ENCODE data around the gene ITPKB.

The ITPKB gene

GRCh38 chr1:226682871-226683814 lies 55.9 kb downstream of the ITPKB start:
- peak in 1 of 5 donors; percentile 32 for DNase-seq

DNA sequence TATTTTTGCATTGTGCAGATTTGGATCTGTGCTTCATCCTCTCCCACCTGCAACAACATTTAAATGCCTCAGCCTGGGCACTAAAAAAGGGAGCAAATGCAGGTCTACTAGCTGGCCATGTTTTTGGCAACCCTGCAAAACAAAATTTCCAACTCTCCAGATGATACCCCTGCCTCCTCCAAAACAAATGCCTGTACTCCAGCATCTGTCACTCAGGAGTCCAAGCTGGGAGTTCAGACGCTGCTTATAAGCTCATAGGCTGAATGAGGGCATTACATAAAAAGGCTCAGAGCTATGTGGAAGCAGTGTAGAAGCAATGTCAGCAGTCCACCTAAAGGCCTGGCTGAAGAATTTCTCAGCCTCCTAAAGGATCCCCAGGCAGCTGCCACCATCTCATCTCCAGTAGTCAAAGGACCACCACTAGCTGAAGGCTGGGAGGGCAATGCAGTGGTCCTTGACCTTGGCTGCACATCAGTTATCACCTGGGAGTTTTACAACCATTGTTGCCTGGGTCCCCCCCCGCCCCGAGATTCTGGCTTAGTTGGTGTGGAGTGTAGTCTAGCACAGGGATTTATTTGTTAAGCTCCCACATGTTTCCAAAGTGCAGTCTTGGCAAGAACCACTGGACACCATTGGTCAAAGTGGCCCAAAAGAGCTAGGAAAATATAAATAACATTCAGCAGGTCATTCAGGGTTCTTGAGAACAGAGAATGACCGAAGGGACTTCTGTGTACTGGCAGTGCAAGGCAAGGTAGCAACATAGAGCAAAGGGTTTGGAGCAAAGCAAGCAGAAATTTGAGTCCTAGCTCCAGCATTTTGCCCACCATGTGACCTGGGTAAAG lies 57.2 kb downstream of the ITPKB start:
- DNase-seq = no peak

DNA sequence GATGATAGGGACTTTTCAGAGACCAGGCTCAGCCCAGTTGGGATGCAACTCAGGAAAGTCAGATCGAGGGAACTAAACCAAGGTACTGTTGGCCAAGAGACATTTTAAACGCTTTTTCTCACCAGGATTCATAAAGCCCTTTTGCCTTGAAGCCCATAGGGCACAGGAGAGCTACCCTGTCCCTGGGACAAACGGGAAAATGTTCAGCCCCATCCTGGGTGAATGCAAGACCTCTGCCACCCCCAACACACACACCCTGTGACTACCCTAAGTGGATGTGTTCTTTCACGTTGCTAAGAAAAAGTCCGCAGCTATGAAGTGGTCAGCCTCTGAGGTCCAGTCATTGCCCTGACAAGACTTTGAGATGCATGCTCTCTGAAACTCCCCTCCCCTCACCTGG lies 58.4 kb downstream of the ITPKB start:
- no peak for DNase-seq

GRCh38 chr1:226679853-226680516 lies 59.1 kb downstream of the ITPKB start:
- DNase-seq = peak; percentile 57 to 78 (median 75)

GRCh38 chr1:226679262-226679661 lies 59.8 kb downstream of the ITPKB start:
- DNase-seq = no peak

DNA sequence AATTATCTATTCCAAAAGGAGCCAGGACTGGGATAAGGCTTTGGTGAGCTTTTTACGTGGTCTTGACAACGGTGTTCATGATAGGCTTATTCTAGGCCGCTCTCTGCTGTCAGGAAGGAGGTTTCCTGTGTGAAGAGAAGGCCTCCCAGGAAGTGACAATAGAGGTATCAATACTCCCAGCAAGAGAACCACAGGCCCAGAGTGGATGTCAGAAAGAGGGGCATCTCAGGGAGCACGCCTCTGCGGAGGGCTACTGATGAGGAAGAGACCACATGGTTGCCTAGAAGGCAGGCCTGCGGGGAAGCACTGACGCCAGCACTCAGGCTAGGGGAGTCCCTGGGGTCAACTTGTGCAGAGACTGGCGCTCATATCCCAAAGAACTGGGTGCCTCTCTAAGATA lies 60.4 kb downstream of the ITPKB start:
- peak in 2 of 5 donors; percentile 35 to 40 for DNase-seq

DNA sequence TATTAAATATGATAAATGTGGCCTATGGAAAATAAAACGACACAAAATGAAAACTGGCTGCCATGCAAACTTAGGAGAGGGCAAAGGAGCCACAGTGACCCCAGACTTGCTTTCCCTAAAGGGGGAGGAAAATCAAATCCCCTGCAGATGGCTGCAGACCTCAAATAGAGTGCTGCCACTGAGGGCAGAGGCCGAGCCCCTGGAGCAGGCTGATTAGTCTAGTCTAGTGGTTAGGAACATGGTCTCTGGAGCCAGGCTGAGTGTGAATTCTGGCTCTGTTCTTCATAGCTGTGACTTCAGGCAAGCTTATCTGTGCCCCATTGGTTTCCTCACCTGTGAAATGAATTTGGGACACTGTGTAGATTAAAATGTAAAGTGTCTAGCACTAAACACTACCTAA lies 60.8 kb downstream of the ITPKB start:
- no peak for DNase-seq

GRCh38 chr1:226677027-226678020 lies 61.8 kb downstream of the ITPKB start:
- DNase-seq = peak; percentile 51 to 73 (median 70)

DNA sequence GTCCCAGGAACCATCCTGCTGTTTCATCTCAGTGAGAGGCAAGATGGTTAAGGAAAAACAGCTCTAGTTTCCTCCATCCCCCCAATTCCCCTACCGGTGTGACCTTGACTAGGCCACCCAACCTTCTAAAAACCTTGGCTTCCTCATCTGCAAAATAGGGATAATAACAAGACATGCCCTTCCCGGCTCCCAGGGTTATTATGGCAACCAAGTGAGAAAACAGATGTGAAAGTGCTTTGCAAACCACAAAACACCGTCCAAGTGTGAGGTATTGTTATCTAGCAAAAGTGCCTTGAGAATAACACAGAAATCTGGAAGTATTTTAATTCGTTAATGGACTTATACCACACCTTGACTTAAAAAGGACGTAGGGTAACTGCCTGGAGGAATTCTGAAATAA lies 62.7 kb downstream of the ITPKB start:
- DNase-seq = no peak

GRCh38 chr1:226675715-226676357 lies 63.2 kb downstream of the ITPKB start:
- DNase-seq = no peak

DNA sequence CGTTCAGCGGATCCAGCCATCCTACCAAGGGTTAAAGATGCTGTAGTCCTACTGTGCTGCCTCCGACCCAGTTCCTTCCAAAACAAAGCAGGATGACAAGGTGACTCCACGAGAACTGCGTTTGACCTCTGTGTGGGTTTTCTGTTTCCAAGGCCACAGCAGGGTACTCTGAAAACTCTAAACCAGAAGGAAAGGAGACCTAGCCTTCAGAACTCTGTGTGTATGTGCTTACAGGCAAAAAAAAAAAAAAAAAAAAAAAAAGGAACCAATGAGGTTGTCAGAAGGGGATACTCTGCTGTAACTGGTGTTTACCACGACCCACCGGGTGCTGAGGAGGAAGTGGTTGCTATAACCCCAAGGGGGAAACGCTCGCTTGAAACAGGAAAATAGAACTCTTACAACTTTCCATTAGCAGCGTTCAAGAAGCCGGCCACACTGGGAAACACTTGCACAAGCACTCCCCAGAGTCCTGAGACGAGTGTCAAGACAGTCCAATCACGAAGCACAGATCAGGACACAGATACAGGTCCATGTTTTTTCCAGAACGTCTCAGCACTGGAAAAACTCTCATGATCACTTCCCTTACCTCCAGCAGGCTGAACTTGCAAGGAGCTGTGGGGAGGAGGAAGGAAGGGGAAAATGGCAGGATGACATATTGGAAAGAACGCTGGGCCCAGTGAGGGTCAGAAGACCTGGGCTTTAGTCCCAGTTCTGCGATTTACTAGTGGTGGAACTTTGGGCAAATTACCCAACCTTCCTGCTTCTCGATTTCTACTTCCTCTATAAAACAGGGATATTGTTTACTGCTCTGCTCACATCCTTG lies 64.0 kb downstream of the ITPKB start:
- DNase-seq = peak; percentile 60 to 87 (median 75)

DNA sequence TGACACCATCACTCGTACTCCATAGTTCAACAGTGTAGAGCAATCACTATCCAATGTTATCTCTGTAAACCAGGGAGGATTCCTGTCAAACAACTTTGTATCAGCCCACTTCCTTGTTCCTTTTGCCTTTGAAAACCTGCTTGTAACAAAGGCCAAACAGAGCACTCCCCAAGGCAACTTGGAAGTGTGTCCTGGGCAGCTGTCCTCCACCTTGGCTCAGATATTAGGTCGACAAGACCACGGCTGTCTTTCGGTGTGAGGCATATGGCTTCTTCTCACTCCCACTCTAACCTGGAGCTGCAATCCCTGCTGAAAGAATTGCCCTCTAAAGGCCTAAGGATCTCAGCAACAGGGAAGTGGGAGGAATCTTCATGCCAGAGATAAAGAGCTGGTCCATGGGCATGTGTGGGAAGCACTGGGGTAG lies 66.7 kb downstream of the ITPKB start:
- DNase-seq = no peak

DNA sequence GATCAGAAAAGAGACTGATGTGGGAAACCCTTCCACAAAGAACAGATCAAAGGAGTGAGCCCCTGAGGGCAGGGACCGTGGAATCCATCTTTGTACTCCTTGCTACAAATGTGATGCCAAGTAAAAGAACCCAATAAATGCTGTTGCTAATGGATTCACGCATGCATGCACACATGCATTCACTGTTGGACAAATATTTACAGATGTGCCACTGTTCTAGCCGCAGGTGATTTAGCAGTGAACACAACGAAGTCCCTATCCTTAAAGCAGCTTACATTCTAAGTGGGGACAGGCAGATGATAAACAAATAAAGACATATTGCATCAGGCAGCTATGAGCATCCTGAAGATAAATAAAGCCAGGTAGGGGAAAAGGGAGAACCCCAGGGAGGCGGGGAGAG lies 67.8 kb downstream of the ITPKB start:
- no peak for DNase-seq

GRCh38 chr1:226670073-226670472 lies 69.0 kb downstream of the ITPKB start:
- no peak for DNase-seq

- DNase-seq = no peak
Observed at GRCh38 chr1:226668173-226668560, 70.9 kb downstream of the ITPKB start.

DNA sequence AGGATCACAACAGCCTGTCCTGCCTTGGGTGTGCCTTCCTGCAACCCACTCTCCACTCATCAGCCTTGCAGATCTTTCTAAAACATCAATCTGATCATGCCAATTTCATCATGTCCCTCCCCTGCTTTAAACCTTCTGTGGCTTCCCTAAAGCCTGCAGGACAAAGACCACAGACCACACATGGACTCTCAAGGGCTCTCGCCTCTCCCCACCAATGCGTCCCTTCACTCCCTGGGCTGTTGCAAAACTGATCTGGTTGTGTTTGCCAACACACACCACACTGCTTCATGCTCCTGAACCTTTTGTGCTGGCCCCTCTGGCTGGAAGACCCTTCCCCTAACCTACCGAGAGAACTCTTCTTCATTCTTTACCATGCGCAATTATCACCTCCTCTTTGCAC lies 72.4 kb downstream of the ITPKB start:
- no peak for DNase-seq

GRCh38 chr1:226666164-226666506 lies 72.9 kb downstream of the ITPKB start:
- no peak for DNase-seq

- DNase-seq = no peak
Observed at GRCh38 chr1:226665505-226666163, 73.4 kb downstream of the ITPKB start.

DNA sequence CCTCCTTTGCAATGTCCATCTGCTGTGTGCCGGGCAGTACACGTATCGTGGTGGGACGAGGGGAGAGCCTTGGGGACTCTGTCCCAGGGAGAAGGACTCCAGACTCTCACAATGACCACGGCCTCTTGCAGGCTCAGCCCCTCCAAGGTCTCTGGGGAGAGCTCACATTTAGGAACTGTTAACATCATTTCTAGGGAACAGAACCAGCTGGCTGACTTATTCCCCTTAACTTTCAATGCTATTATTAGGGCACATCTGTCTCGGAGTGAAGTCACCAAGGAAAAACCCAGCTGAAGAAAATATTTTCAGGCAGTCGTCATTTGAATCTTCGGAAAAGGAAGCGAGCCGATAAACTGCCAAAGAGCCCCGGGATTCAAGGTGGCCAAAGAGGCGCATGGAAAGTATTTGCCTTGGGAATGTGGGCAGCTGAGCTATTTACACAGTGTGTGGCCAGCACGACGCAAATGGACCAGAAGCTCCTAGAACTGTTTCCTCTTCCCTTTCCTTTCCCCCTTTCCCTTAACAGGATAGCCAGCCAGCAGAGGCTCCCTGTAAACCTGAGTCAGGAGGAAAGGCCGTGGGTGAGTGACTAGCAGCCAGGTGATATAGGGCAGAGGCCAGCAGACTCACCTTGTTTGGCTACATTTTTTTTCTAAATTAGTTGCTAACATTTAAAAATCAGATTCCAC lies 74.5 kb downstream of the ITPKB start:
- DNase-seq = no peak

Data from T-helper 1 cell (primary cell).